IgD-negative memory B cell (primary cell): Measurements from ENCODE around the gene STIM2. TPM values are rescaled to one million over a fixed set of nuclear protein-coding genes. Genes with fewer than 3 reads are reported as not detected.
A peak's percentile ranks its signal among the peaks of the same experiment; 100 is the strongest.
"Not testable (repeated sequence)": the region's sequence is repeated elsewhere in the genome, so short reads cannot be mapped to it uniquely, and the experiment has no call there.

Experiments
- H3K27ac Mint-ChIP-seq, 3 donors: one replicate each; pipeline ENCODE4 v1.8.0; 2020 to 2022; ENCODE audit warnings: mild to moderate bottlenecking in 3 of 3, mixed read lengths in 3 of 3, moderate library complexity in 1 of 3
- H3K27me3 Mint-ChIP-seq: one replicate; pipeline ENCODE4 v1.8.0; 2021; ENCODE audit warnings: mixed read lengths
- H3K36me3 Mint-ChIP-seq: one replicate; pipeline ENCODE4 v1.8.0; 2020; ENCODE audit warnings: mild to moderate bottlenecking, mixed read lengths
- H3K4me1 Mint-ChIP-seq, 3 donors: one replicate each; pipeline ENCODE4 v1.8.0; 2020 to 2022; ENCODE audit warnings: mixed read lengths in 3 of 3, mild to moderate bottlenecking in 1 of 3
- H3K4me3 Mint-ChIP-seq, 4 donors: one replicate each; pipeline ENCODE4 v1.8.0; 2020 to 2022; ENCODE audit warnings: mild to moderate bottlenecking in 4 of 4, mixed read lengths in 4 of 4, moderate library complexity in 3 of 4
- H3K9me3 Mint-ChIP-seq, 3 donors: one replicate each; pipeline ENCODE4 v1.8.0; 2020 to 2021; ENCODE audit warnings: mixed read lengths in 3 of 3, mild to moderate bottlenecking in 1 of 3
- polyA plus RNA-seq: library from polyadenylated mRNA; unstranded; fragments of 300-500 nt; fragmentation: Illumina TruSeq; gene quantifications from one replicate; pipeline ENCODE4 v1.2.3, GENCODE V29; 2021

Gene STIM2
- polyA plus RNA-seq, 1 donor from 2014 or later: 22.4 TPM

- no peak overlapping the region for H3K27ac Mint-ChIP-seq
- peaks cover 11% of the 10 kb centered on the region for H3K36me3 Mint-ChIP-seq
- H3K27me3 Mint-ChIP-seq: no peaks in the 10 kb centered on the region
- H3K4me3 Mint-ChIP-seq: no peak overlapping the region
- peaks cover 0 to 7% (median 1%) of the 10 kb centered on the region in 3 donors for H3K9me3 Mint-ChIP-seq
- H3K4me1 Mint-ChIP-seq: peaks cover 28 to 34% (median 34%) of the 10 kb centered on the region in 3 donors
Measured at GRCh38 chr4:26952891-26953290, 92.2 kb downstream of the STIM2 start.

GRCh38 chr4:26953366-26953765 lies 92.7 kb downstream of the STIM2 start:
- peak overlapping the region; percentile 4 to 74 (median 69) for H3K27ac Mint-ChIP-seq
- peak overlapping the region in 2 of 4 donors; percentile 14 to 86 for H3K4me3 Mint-ChIP-seq
- peaks cover 28 to 34% (median 31%) of the 10 kb centered on the region in 3 donors for H3K4me1 Mint-ChIP-seq
- peaks cover 0 to 7% (median 1%) of the 10 kb centered on the region in 3 donors for H3K9me3 Mint-ChIP-seq
- no peaks in the 10 kb centered on the region for H3K27me3 Mint-ChIP-seq
- H3K36me3 Mint-ChIP-seq: peaks cover 9% of the 10 kb centered on the region

- Mint-ChIP-seq H3K9me3 (peaks cover 0 to 7% (median 1%) of the 10 kb centered on the region in 3 donors), H3K27me3 (no peaks in the 10 kb centered on the region), H3K4me1 (peaks cover 29 to 35% (median 33%) of the 10 kb centered on the region in 3 donors), H3K4me3 (peak overlapping the region in 2 of 4 donors; percentile 14 to 86), H3K27ac (peak overlapping the region; percentile 4 to 74 (median 69)), H3K36me3 (peaks cover 10% of the 10 kb centered on the region)
Measured at GRCh38 chr4:26953770-26954423, 93.3 kb downstream of the STIM2 start.

GRCh38 chr4:26955241-26955640 lies 94.6 kb downstream of the STIM2 start:
- Mint-ChIP-seq H3K4me1 (peaks cover 37 to 44% (median 39%) of the 10 kb centered on the region in 3 donors), H3K9me3 (peaks cover 0 to 4% (median 1%) of the 10 kb centered on the region in 3 donors), H3K27ac (no peak overlapping the region), H3K4me3 (no peak overlapping the region), H3K27me3 (no peaks in the 10 kb centered on the region), H3K36me3 (peaks cover 10% of the 10 kb centered on the region)

- no peak overlapping the region for H3K4me3 Mint-ChIP-seq
- no peak overlapping the region for H3K27ac Mint-ChIP-seq
- H3K27me3 Mint-ChIP-seq: no peaks in the 10 kb centered on the region
- no peaks in the 10 kb centered on the region for H3K9me3 Mint-ChIP-seq
- peaks cover 22 to 35% (median 27%) of the 10 kb centered on the region in 3 donors for H3K4me1 Mint-ChIP-seq
- peaks cover 9% of the 10 kb centered on the region for H3K36me3 Mint-ChIP-seq
Measured at GRCh38 chr4:26958925-26959653, 98.4 kb downstream of the STIM2 start.

- H3K4me3 Mint-ChIP-seq: no peak overlapping the region
- H3K9me3 Mint-ChIP-seq: no peaks in the 10 kb centered on the region
- H3K36me3 Mint-ChIP-seq: peaks cover 9% of the 10 kb centered on the region
- H3K27ac Mint-ChIP-seq: no peak overlapping the region
- no peaks in the 10 kb centered on the region for H3K27me3 Mint-ChIP-seq
- H3K4me1 Mint-ChIP-seq: peaks cover 26 to 38% (median 26%) of the 10 kb centered on the region in 3 donors
Measured at GRCh38 chr4:26959654-26960047, 99.0 kb downstream of the STIM2 start.

- Mint-ChIP-seq H3K9me3 (no peaks in the 10 kb centered on the region), H3K4me1 (peaks cover 27 to 43% (median 34%) of the 10 kb centered on the region in 3 donors), H3K36me3 (peaks cover 9% of the 10 kb centered on the region), H3K27me3 (no peaks in the 10 kb centered on the region), H3K4me3 (no peak overlapping the region), H3K27ac (no peak overlapping the region)
Measured at GRCh38 chr4:26962720-26963119, 102.1 kb downstream of the STIM2 start.

- H3K36me3 Mint-ChIP-seq: peaks cover 4% of the 10 kb centered on the region
- H3K9me3 Mint-ChIP-seq: no peaks in the 10 kb centered on the region
- no peaks in the 10 kb centered on the region for H3K27me3 Mint-ChIP-seq
- H3K27ac Mint-ChIP-seq: peak overlapping the region in 2 of 3 donors; percentile 1 to 33
- H3K4me1 Mint-ChIP-seq: peaks cover 22 to 36% (median 32%) of the 10 kb centered on the region in 3 donors
- no peak overlapping the region for H3K4me3 Mint-ChIP-seq
Measured at GRCh38 chr4:26964512-26964911, 103.9 kb downstream of the STIM2 start.

GRCh38 chr4:26964994-26965393 lies 104.4 kb downstream of the STIM2 start:
- H3K4me3 Mint-ChIP-seq: no peak overlapping the region
- H3K27ac Mint-ChIP-seq: peak overlapping the region in 1 of 3 donors; percentile 1
- no peaks in the 10 kb centered on the region for H3K9me3 Mint-ChIP-seq
- peaks cover 4% of the 10 kb centered on the region for H3K36me3 Mint-ChIP-seq
- H3K4me1 Mint-ChIP-seq: peaks cover 21 to 32% (median 32%) of the 10 kb centered on the region in 3 donors
- H3K27me3 Mint-ChIP-seq: no peaks in the 10 kb centered on the region

GRCh38 chr4:26975464-26976181 lies 115.0 kb downstream of the STIM2 start:
- not testable (repeated sequence) for H3K9me3 Mint-ChIP-seq, H3K27me3 Mint-ChIP-seq, H3K27ac Mint-ChIP-seq, H3K4me3 Mint-ChIP-seq, H3K36me3 Mint-ChIP-seq
- peaks cover 30 to 53% (median 51%) of the 10 kb centered on the region in 3 donors for H3K4me1 Mint-ChIP-seq

- H3K27ac Mint-ChIP-seq: peak overlapping the region; percentile 16 to 88 (median 61)
- H3K27me3 Mint-ChIP-seq: no peaks in the 10 kb centered on the region
Measured at GRCh38 chr4:26978387-26979053, 117.9 kb downstream of the STIM2 start.

GRCh38 chr4:26984896-26985295 lies 124.3 kb downstream of the STIM2 start:
- Mint-ChIP-seq H3K4me1 (peaks cover 26 to 49% (median 36%) of the 10 kb centered on the region in 3 donors), H3K27ac (no peak overlapping the region), H3K9me3 (peaks cover 0 to 4% (median 1%) of the 10 kb centered on the region in 3 donors), H3K27me3 (no peaks in the 10 kb centered on the region), H3K4me3 (no peak overlapping the region), H3K36me3 (peaks cover 3% of the 10 kb centered on the region)

More at GRCh38 chr4:26978387-26979053, 117.9 kb downstream of the STIM2 start:
- H3K9me3 Mint-ChIP-seq: no peaks in the 10 kb centered on the region
- peaks cover 3% of the 10 kb centered on the region for H3K36me3 Mint-ChIP-seq
- peak overlapping the region in 1 of 4 donors; percentile 51 for H3K4me3 Mint-ChIP-seq
- H3K4me1 Mint-ChIP-seq: peaks cover 19 to 46% (median 36%) of the 10 kb centered on the region in 3 donors

- peaks cover 3% of the 10 kb centered on the region for H3K36me3 Mint-ChIP-seq
- no peak overlapping the region for H3K27ac Mint-ChIP-seq
- H3K4me3 Mint-ChIP-seq: peak overlapping the region in 2 of 4 donors; percentile 40 to 51
Measured at GRCh38 chr4:26985873-26986272, 125.2 kb downstream of the STIM2 start.

GRCh38 chr4:26987191-26987590 lies 126.5 kb downstream of the STIM2 start:
- Mint-ChIP-seq H3K27ac (peak overlapping the region; percentile 43 to 93 (median 43)), H3K9me3 (peaks cover 0 to 14% (median 1%) of the 10 kb centered on the region in 3 donors), H3K27me3 (no peaks in the 10 kb centered on the region), H3K4me1 (peaks cover 36 to 51% (median 42%) of the 10 kb centered on the region in 3 donors), H3K36me3 (peaks cover 1% of the 10 kb centered on the region), H3K4me3 (no peak overlapping the region)

More at GRCh38 chr4:26985873-26986272, 125.2 kb downstream of the STIM2 start:
- peaks cover 31 to 49% (median 43%) of the 10 kb centered on the region in 3 donors for H3K4me1 Mint-ChIP-seq
- no peaks in the 10 kb centered on the region for H3K27me3 Mint-ChIP-seq
- peaks cover 0 to 11% (median 1%) of the 10 kb centered on the region in 3 donors for H3K9me3 Mint-ChIP-seq
